ENCODE results near the gene OR10K2. TPM values are rescaled to one million over a fixed set of nuclear protein-coding genes. Genes with fewer than 3 reads are reported as not detected.

The OR10K2 gene
- not detected in 2 replicates for total RNA-seq (2016; rRNA removed; fragmentation: Illumina TruSeq; extraction: Trizol)
- not detected in 2 replicates for total RNA-seq (2016; cell fraction: cytosol; rRNA removed; fragmentation: Illumina TruSeq; extraction: Trizol; ENCODE audit: low read depth)
- not detected in 2 replicates for total RNA-seq (2016; cell fraction: insoluble cytoplasmic fraction; rRNA removed; fragmentation: Illumina TruSeq; extraction: Trizol)
- total RNA-seq (2016; cell fraction: membrane; rRNA removed; fragmentation: Illumina TruSeq; extraction: Trizol): not detected in 2 replicates
- total RNA-seq (2016; cell fraction: nucleus; rRNA removed; fragmentation: Illumina TruSeq; extraction: Trizol): not detected in 2 replicates
- polyA plus RNA-seq (2011; rRNA removed): not detected in 2 replicates
- polyA plus RNA-seq (2011; cell fraction: cytosol; rRNA removed): not detected in 2 replicates
- not detected in 2 replicates for polyA plus RNA-seq (2011; cell fraction: nucleus; rRNA removed)
- polyA plus RNA-seq (2012): not detected in 2 replicates
- polyA plus RNA-seq (2016; cell fraction: cytosol; fragmentation: Illumina TruSeq; extraction: Trizol; ENCODE audit: low read depth): not detected in 2 replicates
- polyA plus RNA-seq (2016; cell fraction: insoluble cytoplasmic fraction; fragmentation: Illumina TruSeq; extraction: Trizol; ENCODE audit: low read depth): not detected in 2 replicates
- not detected in 2 replicates for polyA plus RNA-seq (2016; cell fraction: membrane; fragmentation: Illumina TruSeq; extraction: Trizol; ENCODE audit: low read depth)
- polyA plus RNA-seq (2016; cell fraction: nucleus; fragmentation: Illumina TruSeq; extraction: Trizol; ENCODE audit: insufficient read depth, low read depth): not detected in 2 replicates
- not detected in 2 replicates for polyA minus RNA-seq (2011; rRNA and poly(A)+ RNA removed; ENCODE audit: low replicate concordance)
- not detected in 2 replicates for polyA minus RNA-seq (2011; cell fraction: cytosol; rRNA and poly(A)+ RNA removed)
- polyA minus RNA-seq (2011; cell fraction: nucleus; rRNA and poly(A)+ RNA removed): not detected in 2 replicates
- not detected for Bru-seq, nascent RNA
- not detected for BruChase-seq, experiment 1, labeled RNA remaining after a 6-hour chase
- BruChase-seq, experiment 2, labeled RNA remaining after a 2-hour chase: not detected
- long read RNA-seq, experiment 1: 0 reads
- long read RNA-seq, experiment 2: 0 reads

DNA sequence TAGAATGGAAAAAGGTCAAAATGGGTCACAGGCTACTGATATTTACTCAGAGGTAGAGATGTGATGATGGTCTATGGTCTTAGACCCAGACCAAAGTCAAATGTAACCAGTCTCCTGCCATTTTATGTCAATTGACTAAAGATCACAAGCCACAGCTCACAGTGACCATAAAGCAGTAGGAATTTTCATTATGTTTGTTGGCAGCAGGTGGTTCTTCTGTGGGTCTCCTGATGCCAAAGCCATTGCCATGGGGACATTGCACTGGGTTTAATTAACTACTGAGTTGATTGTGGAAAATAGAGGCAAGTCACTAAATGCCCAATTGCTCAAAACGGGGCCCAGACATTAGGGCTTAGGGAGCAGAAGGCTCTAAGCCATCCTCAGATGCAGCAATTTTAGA is at the start of gene OR10K2:
TSS of gene OR10K2 (minus strand) at position 101 of the 400 bp plus-strand sequence. CDS start 5,371 bp downstream, outside the sequence.
- in situ Hi-C loops (cut with HindIII; ENCODE audit: extremely low pct_ligation_motif_present, low pct_unique_long_range_greater_than_20kb) (no loop called here), intact Hi-C loops (cut with micrococcal nuclease; ENCODE audit: unreplicated experiment) (no loop called here)
- WGBS (ENCODE audit: low lambda C conversion rate): 0% methylated on average over 1 of the region's 1 CpG
- ATAC-seq (no peak), DNase-seq (ENCODE audit: low spot score) (no peak), FAIRE-seq (no peak)
- Histone ChIP-seq H3K4me1 (ENCODE audit: insufficient read depth, low read length) (no peaks in the 10 kb centered on the region), H3K4me2 (ENCODE audit: low read depth, low read length) (no peak within 1 kb of the TSS), H3K4me3 (replicated peaks in 1 of 3; ENCODE audit: insufficient read depth in 1 of 3, low read depth in 2 of 3, low read length in 3 of 3) (no peak within 1 kb of the TSS), H3K9me3 (ENCODE audit: low read length) (peaks cover 47% of the 10 kb centered on the region), H3K79me2 (ENCODE audit: insufficient read depth, low read length) (no peaks in the 10 kb centered on the region), H2AFZ (ENCODE audit: low read length) (no peak within 1 kb of the TSS), H4K20me1 (ENCODE audit: insufficient read depth, low read length) (no peaks in the 10 kb centered on the region), H3K27ac (ENCODE audit: extremely low read length, insufficient read depth, low read length) (no peak within 1 kb of the TSS), H3K36me3 (replicated peaks in 1 of 2; ENCODE audit: control insufficient read depth in 1 of 2, insufficient read depth in 2 of 2, low read length in 2 of 2) (no peaks in the 10 kb centered on the region), H3K27me3 (ENCODE audit: control insufficient read depth in 1 of 2, insufficient read depth in 2 of 2, low read length in 2 of 2) (no peaks in the 10 kb centered on the region), H3K9ac (ENCODE audit: insufficient read depth, low read depth, low read length) (no peak within 1 kb of the TSS)
- TF ChIP-seq PBX2 (CRISPR knock-in tag; IDR thresholded peaks at IDR 0.05): no peak
- TF ChIP-seq ZNF782 (CRISPR knock-in tag; IDR thresholded peaks at IDR 0.05; ENCODE audit: borderline replicate concordance): no peak
- TF ChIP-seq ZNF841 (CRISPR knock-in tag; IDR thresholded peaks at IDR 0.05; ENCODE audit: borderline replicate concordance): no peak
- TF ChIP-seq ETV5 (CRISPR knock-in tag; IDR thresholded peaks at IDR 0.05; ENCODE audit: borderline replicate concordance): no peak
- no peak for TF ChIP-seq GATA4 (IDR thresholded peaks at IDR 0.05; ENCODE audit: borderline replicate concordance, low read depth)
- no peak for TF ChIP-seq NFE2L1 (CRISPR knock-in tag; IDR thresholded peaks at IDR 0.05; ENCODE audit: borderline replicate concordance)
- TF ChIP-seq, protein P1, sequence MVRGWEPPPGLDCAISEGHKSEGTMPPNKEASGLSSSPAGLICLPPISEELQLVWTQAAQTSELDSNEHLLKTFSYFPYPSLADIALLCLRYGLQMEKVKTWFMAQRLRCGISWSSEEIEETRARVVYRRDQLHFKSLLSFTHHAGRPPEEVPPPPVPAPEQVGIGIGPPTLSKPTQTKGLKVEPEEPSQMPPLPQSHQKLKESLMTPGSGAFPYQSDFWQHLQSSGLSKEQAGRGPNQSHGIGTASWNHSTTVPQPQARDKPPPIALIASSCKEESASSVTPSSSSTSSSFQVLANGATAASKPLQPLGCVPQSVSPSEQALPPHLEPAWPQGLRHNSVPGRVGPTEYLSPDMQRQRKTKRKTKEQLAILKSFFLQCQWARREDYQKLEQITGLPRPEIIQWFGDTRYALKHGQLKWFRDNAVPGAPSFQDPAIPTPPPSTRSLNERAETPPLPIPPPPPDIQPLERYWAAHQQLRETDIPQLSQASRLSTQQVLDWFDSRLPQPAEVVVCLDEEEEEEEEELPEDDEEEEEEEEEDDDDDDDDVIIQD (CRISPR knock-in tag; IDR thresholded peaks at IDR 0.05; ENCODE audit: low read depth): no peak
- TF ChIP-seq JUND (CRISPR knock-in tag; IDR thresholded peaks at IDR 0.05): no peak
- TF ChIP-seq CAMTA2 (CRISPR knock-in tag; IDR thresholded peaks at IDR 0.05; ENCODE audit: borderline replicate concordance): no peak
- TF ChIP-seq CBX1 (IDR thresholded peaks at IDR 0.05; ENCODE audit: low read depth): no peak
- TF ChIP-seq, protein P2, sequence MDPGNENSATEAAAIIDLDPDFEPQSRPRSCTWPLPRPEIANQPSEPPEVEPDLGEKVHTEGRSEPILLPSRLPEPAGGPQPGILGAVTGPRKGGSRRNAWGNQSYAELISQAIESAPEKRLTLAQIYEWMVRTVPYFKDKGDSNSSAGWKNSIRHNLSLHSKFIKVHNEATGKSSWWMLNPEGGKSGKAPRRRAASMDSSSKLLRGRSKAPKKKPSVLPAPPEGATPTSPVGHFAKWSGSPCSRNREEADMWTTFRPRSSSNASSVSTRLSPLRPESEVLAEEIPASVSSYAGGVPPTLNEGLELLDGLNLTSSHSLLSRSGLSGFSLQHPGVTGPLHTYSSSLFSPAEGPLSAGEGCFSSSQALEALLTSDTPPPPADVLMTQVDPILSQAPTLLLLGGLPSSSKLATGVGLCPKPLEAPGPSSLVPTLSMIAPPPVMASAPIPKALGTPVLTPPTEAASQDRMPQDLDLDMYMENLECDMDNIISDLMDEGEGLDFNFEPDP (CRISPR knock-in tag; conservative IDR thresholded peaks at IDR 0.05): no peak
- no TSS peak for BruUV-seq (replicated peaks)
- ChIA-PET POLR2A (no interaction called here), CTCF (ENCODE audit: low intra/inter-chr PET ratio, low total read pairs) (no interaction called here)
